ENCODE measurements around the gene CSF3R.

CSF3R gene

DNA sequence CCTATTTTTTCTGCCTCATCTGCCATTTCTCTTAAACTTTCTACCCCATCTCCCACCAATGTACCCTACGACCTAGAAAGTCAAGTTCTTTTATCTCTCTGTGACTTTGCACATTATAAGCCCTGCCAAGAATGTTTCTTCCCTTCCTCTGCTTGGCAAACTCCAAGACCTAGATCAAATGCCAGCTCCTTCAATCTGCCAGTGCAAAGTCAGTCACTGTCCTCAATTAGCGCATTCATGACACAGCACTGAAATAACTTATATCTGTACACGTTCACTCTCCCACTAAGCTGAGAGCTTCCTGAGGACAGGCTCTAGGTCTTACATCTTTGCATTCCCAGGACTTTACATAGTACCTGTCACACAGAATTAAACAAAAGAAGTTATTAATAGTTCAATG is 63.6 kb downstream of the CSF3R start:
- TF ChIP-seq POU2F2 (IDR thresholded peaks at IDR 0.05; ENCODE audit: low read depth, low read length) (no peak), SPI1 (IDR thresholded peaks at IDR 0.05; ENCODE audit: low read depth, low read length) (no peak), POLR2AphosphoS5 (IDR thresholded peaks at IDR 0.05; ENCODE audit: low read depth, low read length) (no peak), PAX5 (IDR thresholded peaks at IDR 0.05; ENCODE audit: insufficient read depth, low read length, severe bottlenecking) (no peak), POLR2A (IDR thresholded peaks at IDR 0.05; ENCODE audit: low read depth, low read length) (no peak), TAF1 (IDR thresholded peaks at IDR 0.05; ENCODE audit: low read depth, low read length) (no peak)
- FAIRE-seq = no peak
- no peak for DNase-seq (ENCODE audit: insufficient read length, low spot score)

GRCh38 chr1:36417931-36418330 is 64.8 kb downstream of the CSF3R start:
- DNase-seq (ENCODE audit: insufficient read length, low spot score) (no peak), FAIRE-seq (no peak)

More at GRCh38 chr1:36417931-36418330, 64.8 kb downstream of the CSF3R start:
- TF ChIP-seq POLR2AphosphoS5 (IDR thresholded peaks at IDR 0.05; ENCODE audit: low read depth, low read length) (no peak), PAX5 (IDR thresholded peaks at IDR 0.05; ENCODE audit: insufficient read depth, low read length, severe bottlenecking) (no peak)
